Stimulated activated naive CD4-positive, alpha-beta T cell (primary cell): ENCODE measurements around the gene AP1S3.

ENCODE experiments used
- DNase-seq, 6 experiments: peaks; one replicate each; lab custom pipeline; 2025; lab: John Stamatoyannopoulos, UW

The AP1S3 gene

GRCh38 chr2:223760838-223761502, 76.4 kb downstream of the AP1S3 start:
- no peak for DNase-seq

- no peak for DNase-seq
These were observed 77.6 kb downstream of the AP1S3 start for GRCh38 chr2:223759569-223760430.

GRCh38 chr2:223758131-223758840, 79.1 kb downstream of the AP1S3 start:
- no peak for DNase-seq

DNA sequence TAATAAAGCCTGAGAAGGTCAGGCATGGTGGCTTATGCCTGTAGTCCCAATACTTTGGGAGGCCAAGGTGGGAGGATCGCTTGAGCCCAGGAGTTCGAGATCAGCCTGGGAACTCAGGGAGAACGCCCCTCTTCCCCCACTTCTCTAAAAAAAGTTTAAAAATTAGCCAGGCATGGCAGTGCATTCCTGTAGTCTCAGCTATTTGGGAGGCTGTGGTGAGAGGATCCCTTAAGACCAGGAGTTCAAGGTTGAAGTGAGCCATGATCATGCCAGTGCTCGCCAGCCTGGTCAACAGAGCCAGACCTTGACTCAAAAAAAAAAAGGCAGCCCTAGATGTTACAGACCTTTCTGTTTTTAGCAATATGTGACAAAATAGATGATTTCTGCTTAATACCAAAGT, 83.4 kb downstream of the AP1S3 start:
- DNase-seq, result no peak

DNA sequence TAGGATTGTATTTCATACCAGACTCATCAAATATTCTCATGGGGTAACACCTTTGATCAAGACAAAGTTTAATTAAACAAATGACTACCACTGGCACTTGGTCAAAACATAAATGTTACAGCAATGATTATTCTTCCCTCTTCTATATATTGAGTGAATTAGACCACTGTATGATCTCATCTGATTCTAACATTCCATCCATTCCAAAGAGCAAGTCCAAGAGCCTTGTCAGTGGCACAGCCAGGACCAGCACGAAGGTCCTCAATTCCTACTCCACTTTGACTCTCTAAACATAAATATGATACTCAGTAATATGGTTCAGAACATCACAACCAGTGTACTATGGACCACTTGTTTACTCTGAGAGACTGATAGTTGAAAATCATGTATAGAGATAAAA, 86.4 kb downstream of the AP1S3 start:
- DNase-seq, result no peak

DNA sequence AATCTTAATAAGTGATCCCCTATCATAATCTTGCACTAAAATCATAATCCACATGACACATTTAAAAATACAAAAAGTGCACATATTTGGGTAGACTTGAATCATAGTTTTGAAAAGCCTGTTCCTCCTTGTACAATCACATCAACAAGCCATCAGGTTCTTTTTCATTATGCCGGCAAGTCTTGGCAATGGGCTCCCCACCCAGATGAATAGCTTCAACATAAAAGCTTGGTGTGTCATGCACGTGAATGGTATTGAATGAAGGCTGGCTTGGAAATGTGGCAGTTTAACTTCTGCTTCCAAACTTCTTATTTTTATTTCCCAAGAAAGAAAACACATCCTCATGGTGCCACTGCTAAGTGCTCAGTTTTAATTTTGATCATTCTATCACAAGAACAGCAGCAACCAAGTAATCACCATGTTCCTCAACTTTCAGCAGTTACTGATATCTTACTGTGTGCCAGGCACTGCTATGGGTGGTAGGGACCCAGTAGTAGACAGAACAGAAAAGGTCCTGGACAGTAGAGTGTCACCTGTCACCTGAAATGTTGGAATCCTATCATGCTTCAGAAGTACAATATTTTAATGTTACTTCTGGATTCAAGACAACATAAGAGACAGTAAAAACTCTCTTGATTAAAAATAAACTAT, 89.9 kb downstream of the AP1S3 start:
- no peak for DNase-seq

DNA sequence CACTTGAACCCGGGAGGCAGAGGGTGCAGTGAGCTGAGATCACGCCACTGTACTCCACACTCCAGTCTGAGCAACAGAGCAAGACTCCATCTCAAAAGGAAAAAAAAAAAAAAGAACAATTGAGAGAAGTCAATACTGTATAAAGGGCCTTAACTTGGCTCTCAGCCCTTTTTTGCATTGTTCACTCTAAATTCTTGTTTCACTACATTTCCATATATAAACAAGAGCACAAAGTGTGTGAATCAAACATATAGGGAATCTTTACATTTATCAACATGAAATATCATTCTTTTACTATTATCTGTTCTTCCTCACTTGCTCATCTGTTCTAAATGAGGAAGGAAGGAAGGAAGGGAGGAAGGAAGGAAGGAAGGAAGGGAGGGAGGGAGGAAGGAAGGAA, 90.8 kb downstream of the AP1S3 start:
- no peak for DNase-seq

DNA sequence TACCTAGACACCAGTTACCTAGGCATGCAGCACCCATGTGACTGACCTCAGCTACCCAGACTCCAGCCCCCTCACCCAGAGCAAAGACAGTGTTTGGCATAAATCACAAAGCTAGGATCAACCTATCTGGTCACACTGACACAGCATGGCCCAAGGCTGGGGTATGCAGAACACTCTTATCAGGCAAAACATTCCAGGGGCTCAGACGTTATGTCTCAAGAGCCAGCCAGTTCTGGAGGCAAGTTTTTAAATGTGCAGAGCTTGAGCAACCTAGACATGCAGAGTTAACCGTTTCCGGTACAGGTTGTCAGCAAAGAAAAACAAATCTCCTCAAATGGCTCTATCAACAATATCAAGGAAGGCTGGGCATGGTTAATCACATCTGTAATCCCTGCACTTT, 92.8 kb downstream of the AP1S3 start:
- no peak for DNase-seq

- DNase-seq, result no peak
These were observed 96.7 kb downstream of the AP1S3 start for GRCh38 chr2:223740679-223741078.

GRCh38 chr2:223737207-223737606, 100.2 kb downstream of the AP1S3 start:
- no peak for DNase-seq

GRCh38 chr2:223736488-223736887, 100.9 kb downstream of the AP1S3 start:
- DNase-seq, result no peak

GRCh38 chr2:223735659-223736244, 101.6 kb downstream of the AP1S3 start:
- DNase-seq, result no peak

GRCh38 chr2:223735035-223735640, 102.2 kb downstream of the AP1S3 start:
- no peak for DNase-seq

DNA sequence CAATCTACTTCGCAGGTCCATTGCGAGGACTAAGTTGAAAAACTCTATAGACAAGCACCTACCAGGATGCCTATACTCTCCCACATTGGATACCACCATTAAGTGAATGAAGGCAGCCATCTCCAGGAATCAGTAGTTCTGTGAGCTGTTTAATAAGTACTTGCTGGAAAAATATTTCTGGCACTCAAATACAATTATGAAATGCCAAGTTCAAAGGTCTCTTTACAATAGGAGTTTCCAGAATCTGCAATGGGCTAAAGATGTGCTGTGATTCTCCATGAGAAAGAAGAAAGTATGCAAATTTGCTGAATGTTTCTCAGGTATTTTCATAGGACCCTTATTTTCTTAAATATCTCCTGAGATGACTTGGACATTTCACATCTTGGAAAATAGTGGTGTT, 103.0 kb downstream of the AP1S3 start:
- DNase-seq, result no peak

GRCh38 chr2:223732346-223732745, 105.0 kb downstream of the AP1S3 start:
- DNase-seq, result no peak

DNA sequence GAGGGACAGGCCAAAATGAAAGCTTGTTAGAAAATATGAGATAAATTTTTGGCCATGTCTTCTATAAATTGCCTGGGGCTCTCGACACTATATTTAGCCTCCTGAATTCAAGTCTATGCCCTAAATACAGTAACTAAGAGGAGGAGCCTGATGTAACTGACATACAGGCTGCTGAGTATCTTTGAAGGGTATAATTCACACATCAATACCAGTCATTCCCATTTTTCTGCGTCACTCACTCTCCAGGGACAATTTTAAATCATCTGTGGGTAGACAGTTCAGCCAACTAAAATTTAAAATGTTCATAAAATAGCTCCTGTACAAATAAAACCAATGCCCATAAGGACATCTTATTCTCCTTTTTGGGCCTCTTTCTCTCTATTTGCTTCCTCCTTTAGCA, 105.9 kb downstream of the AP1S3 start:
- DNase-seq, result no peak

DNA sequence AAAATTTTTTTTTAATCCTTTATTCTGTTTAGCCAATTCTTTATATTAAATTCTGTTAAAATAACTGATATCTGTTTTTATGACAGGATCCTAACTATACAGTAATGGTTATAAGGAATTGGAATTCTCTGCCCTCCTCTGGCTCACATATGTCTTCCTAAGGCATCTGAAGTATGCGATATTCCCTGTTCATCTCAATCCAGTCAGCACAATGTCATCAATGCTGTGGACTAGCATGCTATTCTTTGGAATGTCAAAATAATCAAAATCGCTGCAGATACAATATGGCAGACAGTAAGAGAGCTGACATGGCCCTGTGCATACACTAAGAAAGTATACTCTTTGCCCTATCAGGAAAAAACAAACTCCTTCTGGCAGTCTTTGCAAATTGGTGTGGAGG, 107.6 kb downstream of the AP1S3 start:
- DNase-seq, result no peak

DNA sequence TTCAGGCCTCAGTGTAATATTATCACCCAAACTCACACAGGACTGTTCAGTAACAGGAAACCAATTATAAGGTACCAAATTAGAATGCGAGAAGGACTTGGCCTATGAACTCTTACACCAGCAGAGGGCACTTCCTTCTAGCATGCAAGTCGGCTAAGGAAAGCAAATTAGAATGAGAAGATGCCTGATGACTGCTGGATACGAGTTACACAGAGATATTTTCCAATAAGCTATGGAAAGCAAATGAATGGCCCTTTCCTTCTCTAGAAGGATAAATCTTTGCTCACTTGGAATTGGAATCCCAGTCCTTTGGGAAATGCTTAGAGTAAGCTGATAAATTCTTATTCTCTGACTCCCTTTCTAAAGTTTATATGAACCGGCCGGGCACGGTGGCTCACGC, 109.8 kb downstream of the AP1S3 start:
- peak in 3 of 6 experiments; percentile 5 to 15 (median 10) for DNase-seq

DNA sequence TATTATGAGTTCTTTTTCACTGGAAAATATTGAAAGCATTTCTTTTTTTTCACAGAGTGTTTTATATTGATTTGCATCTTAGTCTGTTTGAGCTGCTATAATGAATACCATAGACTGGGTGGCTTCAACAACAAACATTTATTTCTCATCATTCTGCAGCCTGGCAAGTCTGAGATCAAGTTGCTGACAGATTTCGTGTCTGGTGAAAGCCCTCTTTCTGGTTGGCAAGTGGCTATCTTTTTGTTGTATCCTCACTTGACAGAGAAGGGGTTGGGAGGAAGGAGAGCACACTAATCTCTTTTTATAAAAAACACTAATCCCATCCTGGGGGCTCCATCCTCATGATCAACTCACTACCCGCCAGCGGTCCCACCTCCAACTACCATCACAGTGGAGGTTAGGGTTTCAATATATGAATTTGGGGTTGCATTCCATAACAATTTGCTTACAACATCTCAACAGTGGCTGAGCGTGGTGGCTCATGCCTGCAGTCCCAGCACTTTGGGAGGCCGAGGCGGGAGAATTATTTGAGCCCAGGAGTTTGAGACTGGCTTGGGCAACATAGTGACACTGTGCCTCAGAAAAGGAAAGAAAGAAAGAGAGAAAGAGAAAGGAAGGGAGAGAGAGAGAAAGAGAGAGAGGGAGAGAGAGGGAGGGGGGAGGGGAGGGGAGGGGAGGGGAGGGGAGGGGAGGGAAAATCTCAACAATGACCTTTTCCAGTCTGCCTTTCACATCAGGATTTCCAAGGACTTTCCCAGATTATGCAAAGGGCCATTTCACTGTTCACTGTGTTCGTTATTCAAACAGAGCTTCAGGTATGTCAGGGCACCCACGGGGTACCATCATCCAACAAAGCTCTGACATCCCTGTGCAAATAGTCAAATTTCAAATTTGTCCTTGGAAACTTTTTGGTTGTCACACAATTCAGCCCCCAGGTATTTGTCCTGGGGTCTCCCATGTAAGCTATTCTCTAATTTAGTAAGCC, 111.1 kb downstream of the AP1S3 start:
- DNase-seq, result no peak

DNA sequence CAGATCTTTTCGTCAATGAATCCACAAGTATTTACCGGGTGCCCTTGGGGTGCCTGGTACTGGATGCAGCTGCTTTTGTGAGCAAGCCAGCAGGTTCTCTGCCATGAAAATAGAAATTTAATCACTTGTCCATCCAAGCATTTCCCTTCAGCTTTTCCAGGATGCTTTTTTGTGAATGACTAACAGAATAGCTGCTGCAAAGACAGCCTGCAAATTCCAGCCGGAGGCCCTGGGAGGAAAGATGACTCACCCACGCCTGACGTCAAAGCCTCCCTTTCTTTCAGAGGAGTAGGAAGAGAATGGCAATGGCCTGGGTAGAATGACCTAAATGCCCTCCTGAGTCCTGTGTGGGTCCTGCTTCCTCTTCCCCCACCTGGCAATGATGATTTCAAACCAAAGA, 111.9 kb downstream of the AP1S3 start:
- no peak for DNase-seq
